GM12874 (cell line): Measurements from ENCODE around the gene ENPP7.

ENCODE experiments used
- TF ChIP-seq, protein P1 (sequence below): IDR thresholded peaks from 2 replicates; pipeline ENCODE4 v1.5.1; 2011; ENCODE audit warnings: low read depth, mild to moderate bottlenecking, control low read depth, low read length, moderate library complexity; ENCODE audit not compliant: insufficient read depth

Gene ENPP7

DNA sequence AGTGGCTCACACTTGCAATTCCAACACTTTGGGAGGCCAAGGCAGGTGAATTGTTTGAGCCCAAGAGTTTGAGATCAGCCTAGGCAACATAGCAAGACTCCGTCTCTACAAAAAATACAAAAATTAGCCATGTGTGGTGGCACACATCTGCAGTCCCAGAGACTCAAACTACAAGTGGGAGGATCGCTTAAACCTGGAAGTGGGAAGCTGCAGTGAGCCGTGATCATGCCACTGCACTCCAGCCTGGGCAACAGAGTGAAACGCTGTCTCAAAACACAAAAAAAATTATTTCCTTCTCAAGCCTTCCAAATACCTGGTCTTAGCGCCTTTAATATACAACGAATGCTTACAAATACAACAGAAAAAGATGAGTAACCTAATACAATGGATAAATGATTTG, 27.5 kb downstream of the ENPP7 start:
- TF ChIP-seq, protein P1, sequence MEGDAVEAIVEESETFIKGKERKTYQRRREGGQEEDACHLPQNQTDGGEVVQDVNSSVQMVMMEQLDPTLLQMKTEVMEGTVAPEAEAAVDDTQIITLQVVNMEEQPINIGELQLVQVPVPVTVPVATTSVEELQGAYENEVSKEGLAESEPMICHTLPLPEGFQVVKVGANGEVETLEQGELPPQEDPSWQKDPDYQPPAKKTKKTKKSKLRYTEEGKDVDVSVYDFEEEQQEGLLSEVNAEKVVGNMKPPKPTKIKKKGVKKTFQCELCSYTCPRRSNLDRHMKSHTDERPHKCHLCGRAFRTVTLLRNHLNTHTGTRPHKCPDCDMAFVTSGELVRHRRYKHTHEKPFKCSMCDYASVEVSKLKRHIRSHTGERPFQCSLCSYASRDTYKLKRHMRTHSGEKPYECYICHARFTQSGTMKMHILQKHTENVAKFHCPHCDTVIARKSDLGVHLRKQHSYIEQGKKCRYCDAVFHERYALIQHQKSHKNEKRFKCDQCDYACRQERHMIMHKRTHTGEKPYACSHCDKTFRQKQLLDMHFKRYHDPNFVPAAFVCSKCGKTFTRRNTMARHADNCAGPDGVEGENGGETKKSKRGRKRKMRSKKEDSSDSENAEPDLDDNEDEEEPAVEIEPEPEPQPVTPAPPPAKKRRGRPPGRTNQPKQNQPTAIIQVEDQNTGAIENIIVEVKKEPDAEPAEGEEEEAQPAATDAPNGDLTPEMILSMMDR, result no peak

- TF ChIP-seq, protein P1, result no peak
Measured at GRCh38 chr17:79760197-79760906, 29.6 kb downstream of the ENPP7 start.

DNA sequence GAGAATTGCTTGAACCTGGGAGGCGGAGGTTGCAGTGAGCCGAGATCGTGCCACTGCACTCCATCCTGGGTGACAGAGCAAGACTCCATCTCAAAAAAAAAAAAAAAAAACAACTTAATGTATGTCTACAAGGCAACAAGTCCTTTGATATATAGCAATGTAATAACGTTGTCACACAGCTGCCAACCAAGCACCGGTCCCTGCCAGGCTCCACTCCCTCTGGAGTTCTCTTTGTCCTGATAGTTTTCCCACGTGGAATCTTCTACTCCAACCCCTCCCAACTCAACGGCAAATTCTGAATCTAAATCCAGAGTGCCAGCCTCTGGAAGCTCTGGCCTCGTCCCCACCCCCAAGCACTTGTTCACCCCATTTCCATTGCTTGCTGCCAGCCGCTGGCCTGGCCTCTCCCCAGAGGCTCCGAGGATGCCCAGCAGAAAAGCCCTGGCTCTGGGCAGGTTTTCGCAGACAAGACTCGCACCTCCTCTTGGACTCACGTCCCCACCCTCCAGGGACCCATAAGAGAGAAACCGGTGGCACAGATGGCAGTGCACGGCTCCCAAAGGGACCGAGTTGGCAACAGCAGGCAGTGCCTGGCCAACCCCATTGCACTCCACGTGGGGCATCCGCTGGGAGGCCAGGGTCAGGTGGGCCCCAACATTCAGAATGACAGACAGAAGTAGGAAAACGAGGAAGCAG, 31.3 kb downstream of the ENPP7 start:
- TF ChIP-seq, protein P1, result no peak

GRCh38 chr17:79765708-79766107, 35.0 kb downstream of the ENPP7 start:
- TF ChIP-seq, protein P1, result no peak

DNA sequence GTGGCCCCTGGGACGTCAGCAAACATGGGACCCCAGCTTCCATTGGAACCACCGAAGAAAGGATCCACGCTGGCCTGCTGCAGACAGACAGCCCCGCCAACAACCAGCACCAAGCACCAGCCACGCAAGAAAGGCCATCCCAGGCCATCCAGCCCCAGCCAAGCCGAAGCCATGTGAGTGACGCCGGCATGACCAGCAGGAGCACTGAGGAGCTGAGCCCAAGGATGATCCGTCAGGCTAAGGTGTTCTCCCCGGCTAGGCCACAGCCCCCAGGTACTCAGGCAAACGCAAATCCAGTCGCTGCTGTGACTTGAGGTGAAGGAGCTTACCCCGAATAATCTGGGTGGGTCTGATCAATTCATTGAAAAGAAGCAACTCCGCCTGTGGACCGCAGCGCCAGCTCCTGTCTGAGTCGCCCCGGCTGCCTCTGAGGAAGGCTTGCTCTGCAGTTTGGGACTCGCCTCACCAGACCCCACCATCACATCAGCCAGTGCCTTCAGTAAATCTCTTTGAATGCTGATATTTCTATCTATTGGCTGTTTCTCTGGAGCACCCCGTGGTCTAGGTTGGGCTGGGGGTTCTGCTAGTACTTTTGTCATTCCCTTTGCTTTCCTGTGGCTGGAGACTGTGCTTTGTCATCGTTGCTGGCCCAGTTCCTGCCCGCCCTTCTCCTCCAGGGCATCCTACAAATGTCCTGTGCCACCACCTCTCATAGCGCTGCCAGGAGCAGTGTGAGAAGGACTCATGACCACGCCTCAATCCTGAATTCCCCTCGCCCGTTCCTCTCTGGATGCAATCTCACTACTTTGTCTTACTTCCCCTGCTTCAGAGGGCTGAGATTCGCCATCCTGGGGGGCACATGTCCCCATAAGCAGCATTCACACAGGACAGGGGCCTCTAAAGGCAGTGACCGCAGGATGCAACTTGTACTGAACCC, 39.1 kb downstream of the ENPP7 start:
- TF ChIP-seq, protein P1, result no peak

DNA sequence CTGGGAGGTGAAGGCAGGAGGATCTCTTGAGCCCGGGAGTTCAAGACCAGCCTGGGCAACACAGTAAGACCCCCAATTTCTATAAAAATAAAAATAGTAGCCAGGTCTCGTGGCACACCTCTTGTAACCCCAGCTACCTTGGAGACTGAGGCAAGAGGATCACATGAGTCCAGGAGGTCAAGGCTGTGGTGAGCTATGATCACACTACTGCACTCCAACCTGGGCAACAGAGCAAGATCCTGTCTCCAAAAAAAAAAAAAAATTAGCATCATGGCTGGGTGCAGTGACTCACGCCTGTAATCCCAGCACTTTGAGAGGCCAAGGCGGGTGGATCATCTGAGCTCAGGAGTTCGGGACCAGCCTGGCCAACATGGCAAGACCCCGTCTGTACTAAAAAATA, 40.5 kb downstream of the ENPP7 start:
- TF ChIP-seq, protein P1, result no peak

- TF ChIP-seq, protein P1, result no peak
Measured at GRCh38 chr17:79774561-79774975, 43.8 kb downstream of the ENPP7 start.
